GM21723 (cell line): Measurements from ENCODE around the gene DTNBP1.

Experiments
- ATAC-seq: cut with Tn5 transposase; IDR thresholded peaks from one replicate; pipeline ENCODE4 v1.9.1; 2021; ENCODE audit warnings: mild to moderate bottlenecking, moderate library complexity; ENCODE audit not compliant: unreplicated experiment

The DTNBP1 gene

GRCh38 chr6:15626878-15627674 lies 35.8 kb downstream of the DTNBP1 start:
- no peak for ATAC-seq

GRCh38 chr6:15626160-15626559 lies 36.7 kb downstream of the DTNBP1 start:
- no peak for ATAC-seq

- no peak for ATAC-seq
Measured at GRCh38 chr6:15623276-15624116, 39.3 kb downstream of the DTNBP1 start.

- no peak for ATAC-seq
Measured at GRCh38 chr6:15622045-15622740, 40.6 kb downstream of the DTNBP1 start.

- peak; percentile 91 for ATAC-seq
Measured at GRCh38 chr6:15621203-15622044, 41.4 kb downstream of the DTNBP1 start.

- ATAC-seq = no peak
Measured at GRCh38 chr6:15620611-15621010, 42.2 kb downstream of the DTNBP1 start.

- no peak for ATAC-seq
Measured at GRCh38 chr6:15619330-15619729, 43.5 kb downstream of the DTNBP1 start.

- ATAC-seq = no peak
Measured at GRCh38 chr6:15618685-15619084, 44.1 kb downstream of the DTNBP1 start.

GRCh38 chr6:15616261-15616660 lies 46.6 kb downstream of the DTNBP1 start:
- no peak for ATAC-seq

GRCh38 chr6:15615802-15616201 lies 47.0 kb downstream of the DTNBP1 start:
- ATAC-seq = no peak

GRCh38 chr6:15614277-15614676 lies 48.6 kb downstream of the DTNBP1 start:
- ATAC-seq = no peak

GRCh38 chr6:15608396-15608795 lies 54.4 kb downstream of the DTNBP1 start:
- ATAC-seq = no peak

GRCh38 chr6:15607603-15608002 lies 55.2 kb downstream of the DTNBP1 start:
- no peak for ATAC-seq

GRCh38 chr6:15606347-15606746 lies 56.5 kb downstream of the DTNBP1 start:
- ATAC-seq = no peak

- no peak for ATAC-seq
Measured at GRCh38 chr6:15604843-15605242, 58.0 kb downstream of the DTNBP1 start.

- ATAC-seq = no peak
Measured at GRCh38 chr6:15602154-15602553, 60.7 kb downstream of the DTNBP1 start.

- no peak for ATAC-seq
Measured at GRCh38 chr6:15598273-15598798, 64.5 kb downstream of the DTNBP1 start.

GRCh38 chr6:15596186-15596896 lies 66.5 kb downstream of the DTNBP1 start:
- ATAC-seq = no peak

- no peak for ATAC-seq
Measured at GRCh38 chr6:15595461-15596173, 67.2 kb downstream of the DTNBP1 start.
